GM19099 (cell line): Measurements from ENCODE around the gene PMIS2.

Experiments used
- POLR2A ChIP-seq: IDR thresholded peaks from 3 replicates; pipeline ENCODE4 v1.6.1; 2011; ENCODE audit warnings: low read depth; ENCODE audit not compliant: insufficient read length; ENCODE audit errors: extremely low read depth

Gene PMIS2

DNA sequence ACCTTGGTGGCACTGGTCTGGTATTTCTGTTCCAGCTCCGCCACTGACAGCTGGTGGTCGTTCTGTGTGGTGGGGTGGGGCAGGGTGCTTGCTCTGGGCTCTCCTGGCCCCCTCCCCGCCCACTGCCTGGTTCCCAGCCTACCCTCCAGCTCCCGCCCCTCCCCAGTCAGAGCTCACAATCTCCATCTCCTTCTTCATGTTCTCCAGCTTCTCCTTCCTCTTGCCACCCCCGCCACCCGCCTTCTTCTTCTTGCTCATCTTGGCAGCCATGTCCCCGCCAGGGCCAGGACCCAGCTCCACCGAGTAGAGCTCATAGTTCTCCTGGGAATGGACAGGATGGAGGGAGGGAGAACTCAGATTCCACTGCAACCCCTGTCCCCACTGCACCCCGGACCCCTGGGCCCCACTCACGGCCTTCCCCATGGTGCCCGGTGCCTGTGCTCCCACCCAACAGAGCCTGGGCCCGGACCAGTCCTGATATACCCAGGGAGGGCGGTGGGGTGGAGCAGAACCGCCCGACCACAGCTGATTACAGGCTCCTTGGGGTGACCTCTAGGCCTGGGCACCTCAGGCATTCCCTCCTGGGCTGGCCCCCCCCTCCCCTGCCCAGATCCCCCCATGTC, 22.7 kb upstream of the PMIS2 start, which contains the start of gene ATP4A:
Gene ATP4A (minus strand): TSS at position 452 of the 623 bp plus-strand sequence. CDS start 29 bp downstream, at position 423.
- TF ChIP-seq POLR2A: no peak

DNA sequence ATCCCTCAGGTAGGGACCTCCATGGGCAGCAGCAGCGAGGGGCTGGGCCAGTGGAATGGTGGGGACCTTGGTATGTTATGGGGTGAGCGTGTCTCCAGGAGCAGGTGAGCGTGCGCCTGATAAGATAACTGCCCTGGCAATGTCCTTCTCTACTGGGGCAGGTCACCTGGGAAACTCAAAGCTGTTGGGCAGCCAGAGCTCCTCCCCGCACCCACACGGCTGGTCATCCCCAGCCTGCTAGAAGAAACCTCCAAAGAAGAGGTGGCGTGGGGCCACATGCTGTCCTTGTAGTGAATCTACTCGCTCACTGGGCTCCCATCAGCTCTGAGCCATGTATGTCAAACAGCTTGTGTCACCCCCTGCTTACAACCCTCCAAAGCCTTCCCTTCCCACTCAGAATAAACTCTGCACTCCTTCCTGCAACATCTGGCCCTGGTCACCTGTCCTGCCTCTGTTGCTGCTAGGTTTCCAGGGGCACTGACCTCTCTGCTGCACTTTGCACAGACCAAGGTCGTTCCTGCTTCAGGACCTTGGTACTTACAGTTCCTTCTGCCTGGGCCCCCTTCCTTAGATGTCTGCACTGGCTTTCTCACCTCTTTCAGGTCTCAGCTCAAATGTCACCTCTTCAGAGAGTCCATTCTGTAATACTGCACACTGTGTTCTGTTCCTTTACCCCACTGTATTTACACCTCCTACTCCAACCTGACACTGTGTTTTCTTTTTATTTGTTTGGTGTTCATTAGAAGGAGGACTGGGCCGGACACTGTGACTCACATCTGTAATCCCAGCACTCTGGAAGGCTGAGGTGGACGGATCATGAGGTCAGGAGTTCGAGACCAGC, 20.7 kb upstream of the PMIS2 start:
- TF ChIP-seq POLR2A: no peak

DNA sequence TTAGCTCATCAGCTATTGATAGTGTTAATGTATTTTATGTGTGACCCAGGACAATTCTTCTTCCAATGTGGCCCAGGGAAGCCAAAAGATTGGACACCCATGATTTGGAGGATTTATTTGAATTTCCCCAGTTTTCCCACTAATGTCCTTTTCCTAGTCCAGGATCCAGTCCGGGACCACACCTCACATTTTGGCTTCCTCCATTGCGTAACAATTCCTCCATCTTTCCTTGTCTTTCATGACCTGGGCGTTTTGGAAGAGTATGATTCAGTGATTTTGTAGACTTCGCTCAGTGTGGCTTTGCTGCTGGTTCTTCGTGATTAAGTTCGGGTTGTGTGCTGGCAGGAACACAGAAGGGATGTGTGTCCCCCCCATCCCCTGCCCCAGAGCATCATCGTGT, 19.2 kb upstream of the PMIS2 start:
- TF ChIP-seq POLR2A: no peak

DNA sequence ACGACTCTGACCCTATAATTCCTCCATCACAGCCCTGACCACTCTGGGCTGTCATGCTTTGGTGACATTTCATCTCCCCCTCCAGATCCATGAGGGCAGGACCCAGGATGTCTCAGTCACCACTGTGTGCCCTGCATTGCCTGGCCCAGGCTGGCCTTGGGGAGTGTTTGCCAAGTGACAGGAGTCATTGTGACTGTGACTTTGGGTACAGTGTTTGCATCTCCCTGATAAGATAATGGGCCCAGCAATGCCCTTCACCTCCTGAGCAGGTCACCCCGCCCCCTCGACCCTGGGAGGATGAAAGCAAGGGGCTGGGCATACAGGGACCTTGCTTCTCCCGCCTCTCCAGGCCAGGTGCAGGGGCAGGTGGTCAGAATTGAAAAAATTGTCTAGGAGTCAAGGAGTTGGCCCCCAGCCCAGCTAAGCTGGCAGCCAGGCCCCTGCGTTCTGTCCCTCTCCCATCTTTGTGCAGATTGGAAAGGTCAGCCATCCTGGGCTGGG, 16.6 kb upstream of the PMIS2 start:
- TF ChIP-seq POLR2A: no peak

DNA sequence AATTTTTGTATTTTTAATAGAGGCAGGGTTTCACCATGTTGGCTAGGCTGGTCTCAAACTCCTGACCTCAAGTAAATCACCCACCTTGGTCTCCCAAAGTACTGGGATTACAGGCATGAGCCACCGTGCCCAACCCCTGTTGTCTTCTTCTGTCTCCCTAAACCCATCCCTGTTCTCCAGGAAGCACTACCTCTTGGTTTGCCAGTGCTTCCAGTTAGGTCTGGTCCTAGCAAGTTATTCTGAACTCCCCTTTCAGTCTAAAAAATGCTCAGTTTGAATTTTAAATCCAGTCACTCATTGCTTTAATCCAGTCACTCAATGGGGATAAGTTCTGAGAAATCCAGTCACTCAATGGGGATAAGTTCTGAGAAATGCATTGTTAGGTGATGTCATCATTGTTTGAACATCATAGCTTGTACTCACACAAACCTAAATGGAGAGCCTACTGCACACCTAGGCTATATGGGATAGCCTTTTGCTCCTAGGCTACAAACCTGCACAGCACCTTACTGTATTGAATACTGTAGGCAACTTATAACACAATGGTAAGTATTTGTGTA, 14.5 kb upstream of the PMIS2 start:
- TF ChIP-seq POLR2A: no peak

DNA sequence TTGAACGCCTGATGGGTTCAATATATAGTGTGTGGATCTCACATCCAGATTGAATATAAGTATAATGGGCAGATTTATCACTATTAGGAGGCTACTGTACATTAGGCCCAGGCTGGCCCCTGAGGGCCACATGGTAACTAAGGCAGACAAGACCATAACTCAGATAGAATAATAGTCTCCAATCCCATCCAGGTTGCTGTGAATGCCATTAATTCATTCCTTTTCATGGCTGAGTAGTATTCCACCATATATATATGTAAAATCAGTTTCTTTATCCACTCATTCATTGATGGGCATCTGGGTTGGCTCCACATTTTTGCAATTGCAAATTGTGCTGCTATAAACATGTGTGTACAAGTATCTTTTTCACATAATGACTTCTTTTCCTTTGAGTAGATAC, 8.1 kb upstream of the PMIS2 start:
- no peak for TF ChIP-seq POLR2A

DNA sequence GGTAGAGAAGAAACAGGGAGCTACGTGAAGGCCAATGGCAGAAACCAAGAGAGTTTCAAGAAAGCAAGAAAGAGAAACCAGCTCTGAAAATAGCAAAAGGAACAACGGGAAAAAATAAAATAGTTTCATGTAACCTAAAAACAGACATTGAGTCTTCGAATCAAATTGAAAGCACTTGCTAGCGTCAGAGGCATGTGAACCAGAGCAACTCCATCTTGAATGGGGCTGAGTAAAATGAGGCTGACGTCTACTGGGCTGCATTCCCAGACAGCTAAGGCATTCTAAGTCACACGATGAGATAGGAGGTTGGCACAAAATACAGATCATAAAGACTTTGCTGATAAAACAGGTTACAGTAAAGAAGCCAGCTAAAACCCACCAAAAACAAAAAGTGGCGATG, 7.3 kb upstream of the PMIS2 start:
- no peak for TF ChIP-seq POLR2A

DNA sequence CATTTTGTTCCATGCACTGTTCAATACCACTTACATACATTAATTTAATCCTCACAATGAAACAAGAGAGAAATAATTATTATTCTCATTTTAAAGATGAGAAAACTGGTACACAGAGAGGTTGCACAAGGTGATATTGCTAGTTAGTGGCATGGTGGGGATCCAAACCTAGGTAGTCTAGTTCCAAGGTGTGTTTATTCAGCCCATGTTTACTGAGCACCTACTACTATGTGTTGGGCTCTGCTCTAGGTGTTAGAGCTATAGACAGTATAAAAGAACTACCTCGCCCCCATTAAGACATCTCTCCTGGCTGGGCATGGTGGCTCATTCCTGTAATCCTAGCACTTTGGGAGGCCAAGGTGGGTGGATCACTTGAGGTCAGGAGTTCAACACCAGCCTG, 3.2 kb upstream of the PMIS2 start:
- no peak for TF ChIP-seq POLR2A

DNA sequence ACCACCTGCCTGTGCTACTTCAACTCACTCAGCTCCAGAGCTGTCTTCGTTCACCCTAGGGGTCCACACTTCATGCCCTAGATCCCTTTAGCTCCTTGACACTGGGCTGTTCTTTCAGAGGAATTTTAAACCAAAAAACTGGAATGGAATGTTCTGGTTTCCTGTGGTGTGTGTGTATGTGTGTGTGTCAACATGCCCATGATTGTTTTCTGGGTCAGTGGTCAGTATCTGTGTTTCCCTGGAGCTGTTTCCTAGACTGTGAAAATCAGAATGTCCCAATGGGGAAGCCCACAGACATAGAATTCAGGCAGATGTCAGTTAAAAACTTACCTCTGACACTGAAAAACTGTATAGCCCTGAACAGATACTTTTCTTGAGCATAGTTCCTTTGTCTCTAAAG, 1.3 kb downstream of the PMIS2 start:
- no peak for TF ChIP-seq POLR2A

DNA sequence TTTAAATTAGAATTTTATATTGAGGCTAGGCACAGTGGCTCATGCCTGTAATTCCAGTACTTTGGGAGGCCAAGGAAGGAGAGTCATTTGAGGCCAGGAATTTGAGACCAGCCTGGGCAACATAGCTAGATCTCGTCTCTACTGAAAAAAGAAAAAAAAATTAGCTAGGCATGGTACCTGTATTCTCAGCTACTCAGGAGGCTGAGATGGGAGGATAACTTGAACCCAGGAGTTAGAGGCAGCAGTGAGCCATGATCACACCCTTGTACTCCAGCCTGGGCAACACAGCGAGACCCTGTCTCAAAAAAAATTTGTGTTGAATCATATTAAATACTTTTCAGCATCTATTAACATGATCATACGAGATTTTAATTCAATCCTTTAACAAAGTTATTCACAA, 4.9 kb downstream of the PMIS2 start:
- TF ChIP-seq POLR2A: no peak

DNA sequence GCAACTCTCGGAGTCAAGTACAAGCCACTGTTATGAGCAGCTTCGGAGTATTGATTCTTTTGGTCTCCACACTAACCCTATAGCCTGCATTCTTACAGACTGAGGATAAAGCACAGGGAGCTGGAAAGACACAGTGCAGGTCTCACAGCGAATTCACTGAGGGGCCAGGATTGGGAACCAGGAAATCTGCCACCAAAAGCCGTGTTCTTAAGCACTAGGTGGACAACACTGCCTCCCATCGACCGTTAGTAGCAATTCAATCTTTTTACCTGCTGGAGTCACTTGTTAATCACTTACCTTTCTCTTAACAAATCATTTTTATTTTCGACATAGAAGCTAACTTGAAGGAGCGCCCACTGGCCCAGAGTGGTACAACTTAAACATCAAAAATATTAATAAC, 6.3 kb downstream of the PMIS2 start:
- no peak for TF ChIP-seq POLR2A

DNA sequence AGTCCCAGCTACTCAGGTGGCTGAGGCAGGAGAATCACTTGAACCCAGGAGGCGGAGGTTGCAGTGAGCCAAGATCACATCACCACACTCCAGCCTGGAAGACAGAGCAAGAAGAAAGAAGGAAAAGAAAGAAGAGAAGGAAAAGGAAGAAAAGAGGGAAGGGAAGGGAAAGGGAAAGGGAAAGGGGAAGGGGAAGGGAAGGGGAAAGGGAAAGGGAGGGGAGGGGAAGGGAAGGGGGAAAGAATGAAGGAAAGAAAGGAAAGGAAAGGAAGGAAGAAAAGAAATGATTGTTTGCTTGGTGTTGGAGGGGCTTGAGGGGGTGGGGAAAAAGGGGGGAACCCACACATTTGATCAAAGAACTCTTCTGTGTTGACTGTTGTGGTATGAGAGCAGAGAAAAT, 10.0 kb downstream of the PMIS2 start:
- TF ChIP-seq POLR2A: no peak

DNA sequence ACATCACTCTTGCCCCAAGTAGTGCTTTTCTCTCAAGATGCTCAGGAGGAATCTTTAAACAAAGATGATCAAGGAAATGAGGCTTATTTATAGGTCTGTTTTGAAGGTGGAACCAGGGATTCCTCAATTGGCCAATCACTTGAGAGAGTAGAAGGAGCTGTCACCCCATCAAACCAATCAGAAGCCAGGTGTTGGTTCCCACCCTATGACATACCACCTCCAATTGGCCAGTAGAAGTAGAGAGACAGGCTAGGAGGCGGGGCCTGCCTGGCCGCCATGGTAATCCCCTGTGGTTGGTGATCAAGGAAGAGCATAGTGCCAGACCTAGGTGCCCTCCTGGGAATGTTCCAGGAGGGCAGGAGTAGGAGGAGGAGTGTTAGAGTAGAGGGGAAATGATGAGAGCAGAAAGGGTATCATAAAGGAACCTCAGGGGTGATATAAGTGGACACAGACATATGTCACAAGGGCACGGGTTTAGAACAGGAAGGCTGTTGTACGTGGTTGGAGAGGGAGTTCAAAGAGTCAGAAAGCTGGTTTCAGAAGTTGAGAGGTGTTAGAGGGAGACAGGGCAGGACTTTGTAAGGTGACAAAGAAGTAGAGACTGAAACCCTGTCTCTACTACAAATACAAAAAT, 10.5 kb downstream of the PMIS2 start:
- no peak for TF ChIP-seq POLR2A

DNA sequence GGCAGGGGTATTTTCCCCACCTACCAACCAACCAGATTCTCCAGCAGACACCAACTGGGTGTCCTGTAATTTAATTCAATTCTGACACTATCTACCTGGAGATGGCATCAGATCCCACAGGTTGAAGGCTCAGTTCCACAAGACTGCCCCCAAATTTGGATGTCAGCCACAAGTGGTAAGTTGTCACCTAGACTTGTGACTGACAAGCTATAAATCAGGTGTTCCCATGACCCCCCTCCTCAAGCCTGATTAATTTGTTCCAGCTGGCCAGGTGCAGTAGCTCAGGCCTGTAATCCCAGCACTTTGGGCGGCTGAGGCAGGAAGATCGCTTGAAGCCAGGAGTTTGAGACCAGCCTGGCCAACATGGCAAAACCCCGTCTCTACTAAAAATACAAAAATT, 16.0 kb downstream of the PMIS2 start:
- no peak for TF ChIP-seq POLR2A

DNA sequence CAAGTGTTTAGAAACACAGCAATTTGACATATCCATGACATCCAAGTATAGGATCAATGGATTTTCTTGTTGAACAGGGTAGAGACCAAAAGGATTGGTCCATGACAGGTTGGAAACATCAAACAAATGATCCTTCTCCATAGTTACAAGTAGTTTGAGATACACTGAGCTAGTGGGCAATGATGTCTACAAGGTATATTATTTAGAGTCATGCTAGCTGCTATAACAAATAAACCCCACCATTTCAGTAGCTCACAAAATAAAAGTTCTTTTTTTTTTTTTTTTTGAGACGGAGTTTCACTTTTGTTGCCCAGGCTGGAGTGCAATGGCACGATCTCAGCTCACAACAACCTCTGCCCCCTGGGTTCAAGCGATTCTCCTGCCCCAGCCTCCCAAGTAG, 21.7 kb downstream of the PMIS2 start:
- no peak for TF ChIP-seq POLR2A
